Measurements from ENCODE around the gene RALGAPA1. TPM values are rescaled to one million over a fixed set of nuclear protein-coding genes. Genes with fewer than 3 reads are reported as not detected.
A peak's percentile ranks its signal among the peaks of the same experiment; 100 is the strongest.

RALGAPA1 gene
- total RNA-seq, 4 donors from 2014 or later: 52.5 to 127 (median 67.7) TPM

- no peak for DNase-seq (ENCODE audit: low spot score in 2 of 2)
- H3K9me3 ChIP-seq: no peaks in the 10 kb centered on the region
- H3K27me3 ChIP-seq: no peaks in the 10 kb centered on the region
- H3K27ac ChIP-seq: no peak overlapping the region
- no peak for TF ChIP-seq POLR2AphosphoS5 (IDR thresholded peaks at IDR 0.05)
- no peak for TF ChIP-seq CTCF (IDR thresholded peaks at IDR 0.05)
- no peak for TF ChIP-seq POLR2A (IDR thresholded peaks at IDR 0.05)
- no peak for TF ChIP-seq EP300 (IDR thresholded peaks at IDR 0.05)
- 82% methylated on average over 5 of the region's 5 CpGs for WGBS
- no peaks in the 10 kb centered on the region for H3K4me1 ChIP-seq
- H3K4me3 ChIP-seq: no peak overlapping the region
- H3K36me3 ChIP-seq: peaks cover 32% of the 10 kb centered on the region
These were observed 26.3 kb upstream of the RALGAPA1 start for GRCh38 chr14:35835208-35835982.

DNA sequence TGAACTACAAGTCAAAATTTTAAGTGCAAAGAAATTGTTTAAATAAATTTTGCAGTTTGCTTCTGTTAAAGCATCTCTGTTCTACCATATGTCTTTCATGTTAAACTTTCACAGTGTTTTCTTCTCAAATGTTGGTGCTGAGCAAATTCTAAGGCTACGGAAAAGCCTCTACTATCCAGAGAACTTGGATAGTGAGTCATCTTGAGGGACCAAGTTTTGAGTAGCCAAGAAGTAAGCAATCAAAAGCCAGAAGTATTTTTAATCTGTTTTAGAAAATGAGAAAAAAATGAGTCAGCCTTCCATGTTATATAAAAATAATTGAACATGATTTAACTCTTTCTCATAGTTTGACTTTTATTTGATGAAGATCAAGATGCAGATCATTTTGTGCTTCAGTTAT is 20.4 kb upstream of the RALGAPA1 start:
- Histone ChIP-seq H3K9me3 (no peaks in the 10 kb centered on the region), H3K4me3 (no peak overlapping the region), H3K4me1 (peaks cover 15% of the 10 kb centered on the region), H3K27ac (no peak overlapping the region), H3K36me3 (peaks cover 5% of the 10 kb centered on the region), H3K27me3 (no peaks in the 10 kb centered on the region)
- DNase-seq (ENCODE audit: low spot score in 2 of 2): no peak
- TF ChIP-seq EP300 (IDR thresholded peaks at IDR 0.05): no peak
- TF ChIP-seq CTCF (IDR thresholded peaks at IDR 0.05): no peak
- no peak for TF ChIP-seq POLR2AphosphoS5 (IDR thresholded peaks at IDR 0.05)
- no peak for TF ChIP-seq POLR2A (IDR thresholded peaks at IDR 0.05)
- WGBS: 65% methylated on average over 1 of the region's 1 CpG

DNA sequence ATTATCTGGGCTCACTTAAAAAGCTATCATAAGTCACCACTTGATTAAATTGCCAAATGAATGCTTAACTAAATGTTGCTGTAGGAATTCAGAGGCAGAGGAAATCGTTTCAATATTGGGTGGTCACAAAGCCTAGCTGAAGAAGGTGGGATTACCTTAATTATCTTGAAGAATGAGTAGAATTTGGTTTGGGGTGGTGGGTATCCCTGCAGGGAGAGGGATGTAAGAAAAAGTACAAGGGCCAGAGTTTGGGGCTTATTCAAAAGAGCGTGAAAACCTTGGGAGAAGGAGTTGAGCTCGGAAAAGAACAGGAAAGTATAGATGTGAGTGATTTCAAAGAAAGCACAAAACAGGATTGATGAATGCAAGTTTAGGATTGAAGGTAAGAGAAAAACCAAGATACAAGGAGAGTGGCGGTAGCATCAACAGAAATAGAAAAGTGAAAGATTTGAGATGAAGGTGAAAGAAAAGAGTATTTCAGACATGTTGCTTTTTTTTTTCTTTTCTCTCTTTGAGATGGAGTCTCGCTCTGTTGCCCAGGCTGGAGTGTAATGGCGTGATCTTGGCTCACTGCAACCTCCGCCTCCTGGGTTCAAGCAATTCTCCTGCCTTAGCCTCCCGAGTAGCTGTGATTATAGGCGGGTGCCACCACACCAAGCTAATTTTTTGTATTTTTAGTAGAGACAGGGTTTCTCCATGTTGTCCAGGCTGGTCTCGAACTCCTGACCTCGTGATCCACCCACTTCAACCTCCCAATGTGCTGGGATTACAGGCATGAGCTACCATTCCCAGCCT is 18.8 kb upstream of the RALGAPA1 start:
- no peak overlapping the region for H3K4me3 ChIP-seq

DNA sequence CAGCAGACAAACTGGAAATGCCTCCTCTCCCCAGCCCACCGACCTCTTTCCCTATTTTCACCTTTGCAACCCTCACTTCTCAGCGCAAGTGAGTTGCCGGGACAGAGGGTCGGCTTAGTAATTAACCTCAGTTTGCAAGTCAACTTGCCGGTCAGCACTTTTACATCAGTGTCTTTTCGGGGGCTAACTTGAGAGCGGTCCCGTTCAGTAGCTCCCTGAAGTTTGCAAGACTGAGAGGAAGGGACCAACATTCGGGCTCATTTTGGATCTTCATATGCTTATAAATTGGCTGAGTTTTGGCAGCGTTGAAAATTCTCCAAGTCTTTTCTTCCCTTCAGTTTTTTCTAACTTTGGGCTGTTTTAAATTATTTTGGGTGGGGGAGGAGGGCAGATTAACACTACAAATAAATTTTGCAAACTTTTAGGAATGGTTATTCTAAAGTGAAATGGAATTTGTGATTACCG is 17.9 kb upstream of the RALGAPA1 start:
- DNase-seq (ENCODE audit: low spot score in 2 of 2): no peak
- H3K36me3 ChIP-seq: no peaks in the 10 kb centered on the region
- H3K4me3 ChIP-seq: peak overlapping the region; percentile 69
- no peaks in the 10 kb centered on the region for H3K9me3 ChIP-seq
- whole genome bisulfite sequencing: under 1% methylated on average over 11 of the region's 11 CpGs
- peak overlapping the region; percentile 95 for H3K27ac ChIP-seq
- H3K4me1 ChIP-seq: peaks cover 15% of the 10 kb centered on the region
- H3K27me3 ChIP-seq: no peaks in the 10 kb centered on the region
- no peak for TF ChIP-seq POLR2A (IDR thresholded peaks at IDR 0.05)
- TF ChIP-seq EP300 (IDR thresholded peaks at IDR 0.05): no peak
- no peak for TF ChIP-seq POLR2AphosphoS5 (IDR thresholded peaks at IDR 0.05)

More for the DNA sequence above, 18.8 kb upstream of the RALGAPA1 start:
- WGBS: 90% methylated on average over 11 of the region's 11 CpGs
- Histone ChIP-seq H3K9me3 (no peaks in the 10 kb centered on the region), H3K27ac (no peak overlapping the region), H3K27me3 (no peaks in the 10 kb centered on the region), H3K36me3 (no peaks in the 10 kb centered on the region), H3K4me1 (peaks cover 15% of the 10 kb centered on the region)
- TF ChIP-seq EP300 (IDR thresholded peaks at IDR 0.05) (no peak), POLR2AphosphoS5 (IDR thresholded peaks at IDR 0.05) (no peak), CTCF (IDR thresholded peaks at IDR 0.05) (no peak), POLR2A (IDR thresholded peaks at IDR 0.05) (no peak)
- no peak for DNase-seq (ENCODE audit: low spot score in 2 of 2)

DNA sequence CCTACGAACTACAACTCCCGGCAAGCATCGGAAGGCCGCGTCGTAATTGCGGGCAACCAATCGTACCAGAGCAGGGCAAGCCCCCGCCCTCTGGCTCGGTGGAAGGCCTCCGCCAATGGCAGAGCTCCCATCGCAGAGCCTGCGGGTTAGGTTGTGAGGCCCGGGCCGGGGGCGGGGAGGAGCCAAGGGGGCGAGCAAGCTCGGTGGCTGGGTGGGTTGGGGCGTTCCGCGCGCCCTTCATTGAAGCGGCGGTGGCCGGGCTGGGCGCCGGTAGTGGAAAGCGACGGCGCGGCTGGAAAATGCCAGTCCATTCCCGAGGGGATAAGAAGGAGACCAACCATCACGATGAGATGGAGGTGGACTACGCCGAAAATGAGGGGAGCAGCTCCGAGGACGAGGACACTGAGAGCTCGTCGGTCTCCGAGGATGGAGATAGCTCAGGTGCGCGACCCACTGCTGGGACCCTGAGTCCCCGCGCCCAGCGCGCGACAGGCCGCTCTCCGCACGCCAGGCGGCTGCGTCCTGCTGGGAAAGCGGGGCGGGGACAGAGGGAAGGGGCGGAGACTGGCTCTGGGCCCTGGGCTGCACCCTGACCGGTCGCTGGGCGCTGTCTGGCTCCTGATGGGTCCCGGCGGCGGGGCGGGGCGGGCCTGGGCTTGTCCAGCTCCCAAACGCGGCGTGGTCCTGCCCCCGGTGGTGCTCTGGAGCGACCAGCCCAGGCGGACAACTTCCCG is 17.3 kb upstream of the RALGAPA1 start, which contains the start of gene BRMS1L:
Gene BRMS1L (plus strand): TSS at position 121 of the 734 bp plus-strand sequence. CDS start 179 bp downstream, at position 300.
- H3K9me3 ChIP-seq: no peaks in the 10 kb centered on the region
- H3K27ac ChIP-seq: peak within 1 kb of the TSS; percentile 95
- H3K4me3 ChIP-seq: peak within 1 kb of the TSS; percentile 69
- peak; percentile 98 to 99 for DNase-seq (ENCODE audit: low spot score in 2 of 2)
- 1% methylated on average over 33 of the region's 70 CpGs for WGBS
- no peaks in the 10 kb centered on the region for H3K27me3 ChIP-seq
- H3K4me1 ChIP-seq: peaks cover 17% of the 10 kb centered on the region
- H3K36me3 ChIP-seq: no peaks in the 10 kb centered on the region
- TF ChIP-seq POLR2AphosphoS5 (IDR thresholded peaks at IDR 0.05) (peak in 2 of 3 donors; percentile 59 to 62), EP300 (IDR thresholded peaks at IDR 0.05) (no peak), POLR2A (IDR thresholded peaks at IDR 0.05) (peak; percentile 27 to 87)

Measured in suprapubic skin (tissue), 4 donors.